Midbrain (tissue), 1 donor: Measurements from ENCODE around the gene ADGRE1.
"Not testable (repeated sequence)": the region's sequence is repeated elsewhere in the genome, so short reads cannot be mapped to it uniquely, and the experiment has no call there.

ENCODE experiments used
- DNase-seq: peaks from one replicate; lab custom pipeline; 2025; lab: John Stamatoyannopoulos, UW

The ADGRE1 gene

GRCh38 chr19:6887316-6887715 is at the start of gene ADGRE1:
Gene ADGRE1 (plus strand): TSS chr19:6887579. CDS start chr19:6887609, 30 bp downstream.
- DNase-seq = no peak

GRCh38 chr19:6838062-6838655 is 49.2 kb upstream of the ADGRE1 start:
- DNase-seq = no peak

DNA sequence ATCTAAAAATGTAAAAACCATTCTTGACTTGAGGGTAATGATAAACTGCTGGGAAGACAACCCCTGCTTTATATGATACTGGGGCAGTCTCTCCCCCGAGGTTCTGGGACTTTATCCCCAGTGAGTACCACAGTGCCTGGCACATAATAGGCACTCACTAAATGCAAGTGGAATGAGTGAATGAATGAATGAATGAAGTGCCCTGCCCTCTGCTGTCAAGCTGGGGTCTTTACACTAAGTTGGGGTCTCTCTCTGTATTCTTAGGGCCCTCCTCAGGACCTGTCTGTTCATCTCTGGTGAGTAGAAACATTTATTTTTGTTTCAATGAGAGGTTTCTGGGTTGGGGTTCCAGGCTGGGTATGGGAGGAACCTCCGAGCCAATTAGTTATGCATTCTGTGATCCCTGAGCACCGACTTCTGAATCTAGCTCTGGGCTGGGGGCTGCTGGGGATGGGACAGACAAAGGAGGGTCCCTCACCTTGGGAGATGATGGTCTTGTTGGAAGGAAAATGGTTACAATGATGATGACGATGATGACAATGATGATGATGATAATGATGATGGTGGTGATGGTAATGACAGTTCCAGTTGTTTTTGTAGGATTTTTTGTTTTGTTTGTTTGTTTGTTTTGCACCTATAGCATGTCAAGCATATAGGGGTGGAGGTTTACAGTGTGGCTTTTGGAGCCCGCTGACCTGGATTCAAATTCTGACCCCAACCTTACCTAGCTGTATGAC is 44.3 kb upstream of the ADGRE1 start:
- DNase-seq = no peak

- DNase-seq = no peak
Observed at GRCh38 chr19:6847828-6848200, 39.6 kb upstream of the ADGRE1 start.

DNA sequence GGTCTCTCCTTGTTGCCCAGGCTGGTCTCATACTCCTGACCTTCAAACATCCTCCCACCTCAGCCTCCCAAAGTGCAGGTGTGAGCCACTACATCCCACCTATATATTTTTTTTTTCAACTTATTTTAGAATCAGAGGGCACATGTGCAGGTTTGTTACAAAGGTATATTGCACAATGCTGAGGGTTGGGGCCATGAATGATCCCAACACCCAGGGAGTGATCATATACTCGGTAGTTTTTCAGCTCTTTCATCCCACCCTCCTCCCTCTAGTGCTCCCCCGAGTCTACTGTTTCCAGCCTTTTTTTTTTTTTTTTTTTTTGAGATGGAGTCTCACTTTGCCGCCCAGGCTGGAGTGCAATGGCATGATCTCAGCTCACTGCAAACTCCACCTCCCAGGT is 38.4 kb upstream of the ADGRE1 start:
- no peak for DNase-seq

DNA sequence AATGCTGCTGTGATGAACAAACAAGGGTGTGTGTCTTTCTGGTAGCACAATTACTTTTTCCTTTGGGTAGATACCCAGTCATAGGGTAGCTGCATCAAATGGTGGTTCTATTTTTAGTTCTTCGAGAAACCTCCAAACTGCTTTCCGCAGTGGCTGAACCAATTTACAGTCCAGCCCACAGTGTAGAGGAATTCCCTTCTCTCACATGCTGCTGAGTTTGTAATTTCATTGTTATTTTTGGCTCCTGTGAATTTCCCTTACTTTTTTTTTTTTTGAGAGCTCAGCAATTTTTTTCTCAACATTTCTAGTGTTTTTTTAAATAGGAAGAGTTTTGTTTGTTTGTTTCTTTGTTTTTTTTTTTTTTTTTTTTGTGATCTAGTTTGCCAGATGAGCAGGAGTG is 37.5 kb upstream of the ADGRE1 start:
- no peak for DNase-seq

GRCh38 chr19:6851359-6851758 is 36.0 kb upstream of the ADGRE1 start:
- no peak for DNase-seq

DNA sequence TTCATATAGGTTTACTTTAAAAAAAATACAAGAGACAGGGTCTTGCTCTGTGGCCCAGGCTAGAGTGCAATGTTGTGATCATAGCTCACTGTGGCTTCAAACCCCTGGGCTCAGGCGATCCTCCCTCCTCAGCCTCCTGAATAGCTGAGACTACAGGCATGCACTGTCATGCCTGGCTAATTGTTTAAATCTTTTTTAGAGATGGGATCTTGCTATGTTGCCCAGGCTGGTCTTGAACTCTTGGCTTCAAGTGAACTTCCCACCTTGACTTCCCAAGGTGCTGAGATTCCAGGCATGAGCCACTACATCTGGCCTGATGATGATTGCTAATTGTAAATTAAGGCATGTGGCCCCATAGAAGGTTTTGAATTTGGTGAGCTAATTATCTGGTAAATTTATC is 35.4 kb upstream of the ADGRE1 start:
- DNase-seq = no peak

DNA sequence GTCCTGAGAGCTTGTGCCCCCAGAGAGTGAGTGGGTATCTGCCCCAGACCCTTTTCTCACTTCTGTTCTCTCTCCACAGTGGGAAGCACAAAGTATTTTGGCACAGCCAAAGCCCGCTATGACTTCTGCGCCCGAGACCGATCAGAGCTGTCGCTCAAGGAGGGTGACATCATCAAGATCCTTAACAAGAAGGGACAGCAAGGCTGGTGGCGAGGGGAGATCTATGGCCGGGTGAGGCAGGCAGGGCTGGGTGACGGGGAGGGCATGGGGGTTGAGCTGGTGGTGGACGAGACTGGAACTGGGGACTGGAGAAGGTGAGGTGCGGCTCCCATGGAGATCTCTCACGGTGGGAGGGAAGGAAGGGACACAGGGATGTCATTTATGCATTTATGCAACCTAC is 33.5 kb upstream of the ADGRE1 start:
- DNase-seq = no peak

DNA sequence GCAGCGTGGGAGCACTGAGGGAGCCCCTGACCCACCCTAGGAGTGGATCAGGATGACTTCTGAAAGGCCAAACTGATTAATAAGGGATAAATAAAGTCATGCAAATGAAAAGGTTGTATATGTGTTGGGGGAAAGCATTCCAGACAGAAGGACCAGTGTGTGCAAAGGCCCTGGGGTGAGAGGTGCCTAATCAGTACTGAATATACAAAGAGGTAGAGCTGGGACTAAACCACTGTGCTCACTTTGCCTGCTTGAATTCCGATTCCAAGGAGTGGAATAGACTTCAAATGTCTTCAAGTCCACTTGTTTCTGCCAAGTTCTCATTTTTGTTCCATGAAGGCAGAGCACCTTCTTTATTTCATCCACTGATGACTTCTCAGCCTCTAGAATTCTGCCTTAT is 32.6 kb upstream of the ADGRE1 start:
- DNase-seq = no peak

DNA sequence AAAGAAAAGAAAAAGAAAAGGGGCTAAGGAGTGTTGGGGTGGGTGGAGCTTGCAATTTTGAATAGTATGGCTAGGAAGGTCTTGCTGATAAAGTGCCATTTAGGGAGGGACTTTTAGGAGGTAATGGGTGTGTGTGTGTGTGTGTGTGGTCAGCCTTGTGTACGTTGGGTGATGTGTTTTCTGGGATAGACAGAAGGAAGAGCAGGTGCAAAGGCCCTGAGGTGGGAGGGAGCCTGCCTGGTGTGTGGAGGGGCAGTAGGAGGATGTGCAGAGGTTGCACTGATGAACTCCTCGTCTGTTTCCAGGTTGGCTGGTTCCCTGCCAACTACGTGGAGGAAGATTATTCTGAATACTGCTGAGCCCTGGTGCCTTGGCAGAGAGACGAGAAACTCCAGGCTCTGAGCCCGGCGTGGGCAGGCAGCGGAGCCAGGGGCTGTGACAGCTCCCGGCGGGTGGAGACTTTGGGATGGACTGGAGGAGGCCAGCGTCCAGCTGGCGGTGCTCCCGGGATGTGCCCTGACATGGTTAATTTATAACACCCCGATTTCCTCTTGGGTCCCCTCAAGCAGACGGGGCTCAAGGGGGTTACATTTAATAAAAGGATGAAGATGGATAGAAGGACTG is 30.5 kb upstream of the ADGRE1 start:
- DNase-seq = no peak

DNA sequence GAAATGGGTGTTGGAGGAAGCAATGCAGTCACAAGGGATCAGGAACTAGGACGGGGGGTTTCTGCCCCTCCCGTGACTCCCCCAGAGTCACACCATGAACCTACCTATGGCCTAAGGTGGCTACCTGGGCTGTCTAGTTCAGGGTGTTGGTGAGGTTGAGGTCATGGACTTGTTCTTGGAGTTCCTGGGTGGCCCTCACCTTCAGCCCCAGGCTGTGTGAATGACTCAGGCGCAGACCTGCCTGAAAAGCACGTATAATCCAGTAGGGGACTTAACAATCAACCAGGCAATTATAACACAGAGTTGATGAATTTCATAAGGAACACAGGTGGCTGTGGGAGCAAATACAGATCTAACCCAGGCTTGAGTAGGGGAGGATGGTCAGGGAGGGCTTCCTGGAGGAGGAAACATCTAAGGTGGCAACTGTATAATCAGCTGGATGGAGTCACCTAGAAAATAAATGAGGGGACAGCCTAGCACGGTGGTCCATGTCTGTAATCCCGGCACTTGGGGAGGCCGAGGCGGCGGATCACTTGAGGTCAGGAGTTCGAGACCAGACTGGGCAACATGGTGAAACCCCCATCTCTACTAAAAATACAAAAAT is 25.6 kb upstream of the ADGRE1 start:
- DNase-seq = no peak

DNA sequence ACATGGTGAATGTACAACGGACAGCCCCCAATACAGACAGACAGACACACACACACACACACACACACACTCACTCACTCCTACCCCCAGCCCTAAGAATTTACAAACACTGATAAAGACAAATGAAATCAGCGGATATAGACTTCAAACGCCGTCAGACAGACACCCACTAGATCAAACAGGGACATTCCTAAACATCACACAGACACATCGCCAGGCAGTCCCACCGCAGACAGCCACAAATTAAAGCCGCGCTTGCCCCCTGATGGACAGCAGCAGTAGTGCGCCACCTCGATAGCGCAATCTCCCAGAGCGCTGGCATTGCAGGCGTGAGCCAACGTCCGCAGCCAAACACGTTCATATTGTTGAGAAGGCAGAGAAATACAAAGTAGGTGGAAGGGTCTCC is 24.7 kb upstream of the ADGRE1 start:
- peak; percentile 48 for DNase-seq

DNA sequence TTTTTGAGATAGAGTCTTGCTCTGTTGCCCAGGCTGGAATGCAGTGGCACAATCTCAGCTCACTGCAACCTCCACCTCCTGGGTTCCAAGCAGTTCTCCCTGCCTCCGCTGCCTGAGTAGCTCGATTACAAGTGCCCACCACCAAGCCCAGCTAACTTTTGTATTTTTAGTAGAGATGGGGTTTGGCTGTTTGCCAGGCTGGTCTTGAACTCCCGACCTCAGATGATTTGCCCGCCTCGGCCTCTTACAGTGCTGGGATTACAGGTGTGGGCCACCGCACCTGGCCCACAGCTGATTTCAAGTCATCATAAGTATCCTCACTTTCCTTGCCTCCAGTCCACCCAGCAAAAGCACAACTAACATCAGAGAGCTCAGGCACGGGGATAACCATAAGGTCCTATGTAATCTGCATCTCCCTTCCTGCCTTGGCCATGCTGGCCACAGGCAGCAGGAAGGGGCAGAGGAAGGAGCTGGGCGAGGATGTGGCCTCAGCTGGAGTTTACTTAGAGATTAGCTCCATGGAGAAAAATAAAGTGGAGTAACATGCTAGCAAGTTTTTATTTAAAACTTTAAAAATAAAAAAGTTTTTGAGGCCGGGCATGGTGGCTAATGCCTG is 22.9 kb upstream of the ADGRE1 start:
- no peak for DNase-seq

- DNase-seq = no peak
Observed at GRCh38 chr19:6865849-6866248, 21.5 kb upstream of the ADGRE1 start.

DNA sequence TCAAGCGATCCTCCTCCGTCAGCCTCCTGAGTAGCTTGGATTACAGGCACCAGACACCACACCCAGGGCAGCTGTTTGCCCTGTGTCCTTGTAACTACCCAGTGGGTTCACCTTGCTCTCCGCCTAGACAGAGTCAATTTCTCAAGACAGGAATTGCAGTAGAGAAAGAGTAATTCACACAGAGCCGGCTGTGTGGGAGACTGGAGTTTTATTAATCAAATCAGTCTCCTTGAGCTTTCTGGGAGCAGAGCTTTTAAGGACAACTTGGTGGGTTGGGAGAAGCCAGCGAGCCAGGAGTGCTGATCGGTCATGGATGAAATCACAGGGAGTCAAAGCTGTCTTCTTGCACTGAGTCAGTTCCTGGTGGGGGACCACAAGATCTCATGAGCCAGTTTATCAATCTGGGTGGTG is 20.6 kb upstream of the ADGRE1 start:
- DNase-seq = no peak

DNA sequence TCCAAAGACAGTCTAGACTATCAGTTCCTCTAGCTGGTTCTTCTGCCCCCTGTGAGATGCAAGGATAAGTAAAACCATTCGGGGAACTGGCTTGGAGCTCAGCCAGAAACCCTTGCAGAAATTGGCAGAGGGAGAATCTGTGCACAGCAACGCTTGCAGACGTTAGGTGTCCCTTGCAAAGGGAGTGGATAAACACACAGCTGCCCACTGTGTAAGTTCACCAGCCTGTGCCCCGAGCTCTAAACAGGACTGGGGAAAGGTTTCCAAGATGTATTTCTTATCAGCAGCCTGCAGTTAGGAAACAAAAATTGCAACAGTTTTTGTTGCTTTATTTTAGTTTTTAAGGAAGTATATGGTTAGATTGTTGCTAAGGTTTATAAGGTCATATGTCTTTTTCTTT is 19.0 kb upstream of the ADGRE1 start:
- peak; percentile 20 for DNase-seq

DNA sequence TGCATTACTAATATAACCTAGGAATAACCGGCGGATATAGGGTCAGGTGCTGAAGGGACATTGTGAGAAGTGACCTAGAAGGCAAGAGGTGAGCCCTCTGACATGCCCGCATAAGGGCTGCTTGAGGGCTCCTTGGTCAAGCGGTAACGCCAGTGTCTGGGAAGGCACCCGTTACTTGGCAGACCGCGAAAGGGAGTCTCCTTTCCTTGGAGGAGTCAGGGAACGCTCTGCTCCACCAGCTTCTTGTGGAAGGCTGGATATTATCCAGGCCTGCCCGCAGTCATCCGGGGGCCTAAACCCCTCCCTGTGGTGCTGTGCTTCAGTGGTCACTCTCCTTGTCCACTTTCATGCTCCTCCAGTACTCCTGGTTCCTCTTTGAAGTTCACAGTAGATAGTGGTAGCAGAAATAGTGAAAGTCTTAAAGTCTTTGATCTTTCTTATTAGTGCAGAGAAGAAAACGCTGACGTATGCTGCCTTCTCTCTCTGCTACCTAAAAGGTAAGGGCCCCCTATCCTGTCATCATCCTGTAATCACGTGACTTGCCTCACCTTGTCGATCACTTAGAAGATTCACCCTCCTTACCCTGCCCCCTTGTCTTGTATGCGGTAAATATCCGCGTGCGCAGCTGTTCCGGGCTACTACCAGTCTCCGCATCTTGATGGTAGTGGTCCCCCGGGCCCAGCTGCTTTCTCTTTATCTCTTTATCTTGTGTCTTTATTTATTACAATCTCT is 18.1 kb upstream of the ADGRE1 start:
- not testable (repeated sequence) for DNase-seq

GRCh38 chr19:6873708-6874431 is 13.5 kb upstream of the ADGRE1 start:
- DNase-seq = no peak

- DNase-seq = no peak
Observed at GRCh38 chr19:6875218-6875617, 12.2 kb upstream of the ADGRE1 start.

DNA sequence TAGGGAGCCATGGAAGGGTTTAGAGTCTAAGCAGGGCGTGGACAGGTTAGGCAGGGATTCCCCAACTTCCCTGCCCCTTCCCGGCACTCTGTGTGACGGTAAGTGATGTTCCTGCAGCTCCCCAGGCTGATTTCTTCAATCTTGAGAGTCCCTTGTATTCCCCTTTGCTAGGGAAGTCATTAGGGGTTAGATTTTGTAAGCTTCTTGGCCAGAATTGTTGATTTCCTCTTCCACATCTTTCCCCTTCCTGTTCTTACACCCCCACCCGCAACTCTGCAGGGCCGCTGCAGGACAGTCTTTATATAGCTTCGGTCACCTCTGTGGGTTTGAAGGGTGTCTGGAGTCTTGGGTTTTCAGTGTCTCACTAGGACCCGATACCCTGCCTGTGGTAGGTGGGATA is 10.6 kb upstream of the ADGRE1 start:
- no peak for DNase-seq
